Neuronal stem cell (in vitro differentiated cells): Measurements from ENCODE around the gene CXorf58.

Source experiments
- DNase-seq: peaks from one replicate; pipeline ENCODE4 v3.0.0-alpha.2; 2013; ENCODE audit warnings: low spot score
- H2AFZ ChIP-seq: one replicate; pipeline ENCODE4 v1.6.1; 2013; ENCODE audit warnings: mild to moderate bottlenecking, low read length, inconsistent platforms
- H2AK5ac ChIP-seq: 2 replicates; pipeline ENCODE4 v1.6.1; 2013; ENCODE audit warnings: low read depth, mild to moderate bottlenecking, inconsistent platforms, low read length, moderate library complexity, mixed read lengths
- H2BK120ac ChIP-seq: 2 replicates; pipeline ENCODE4 v1.6.1; 2013; ENCODE audit warnings: low read depth, mild to moderate bottlenecking, inconsistent platforms, low read length, moderate library complexity, mixed read lengths
- H2BK12ac ChIP-seq: one replicate; pipeline ENCODE4 v1.6.1; 2013; ENCODE audit warnings: low read length, inconsistent platforms
- H2BK15ac ChIP-seq: 2 replicates; pipeline ENCODE4 v1.6.1; 2013; ENCODE audit warnings: mild to moderate bottlenecking, low read length, inconsistent platforms, mixed read lengths
- H2BK5ac ChIP-seq: one replicate; pipeline ENCODE4 v1.6.1; 2013; ENCODE audit warnings: inconsistent platforms, mild to moderate bottlenecking, low read length, moderate library complexity
- H3K14ac ChIP-seq: one replicate; pipeline ENCODE4 v1.6.1; 2013; ENCODE audit warnings: low read length, inconsistent platforms
- H3K18ac ChIP-seq: 2 replicates; pipeline ENCODE4 v1.6.1; 2013; ENCODE audit warnings: low read length, inconsistent platforms
- H3K23ac ChIP-seq: 2 replicates; pipeline ENCODE4 v1.6.1; 2013; ENCODE audit warnings: low read depth, mild to moderate bottlenecking, mixed read lengths, low read length, inconsistent platforms; ENCODE audit not compliant: poor library complexity
- H3K27ac ChIP-seq: replicated peaks from 3 replicates; pipeline ENCODE4 v1.5.1; 2013; ENCODE audit warnings: low read length, inconsistent platforms
- H3K27me3 ChIP-seq, 3 experiments: 2 replicates each; pipeline ENCODE4 v1.6.1; 2013; ENCODE audit warnings: low read length in 3 of 3, mild to moderate bottlenecking in 2 of 3, inconsistent platforms in 1 of 3, low read depth in 1 of 3, mixed read lengths in 1 of 3, moderate library complexity in 1 of 3; ENCODE audit not compliant: control insufficient read depth in 3 of 3, insufficient read depth in 3 of 3
- H3K36me3 ChIP-seq, 2 donors: replicated peaks in 1 of 2; 2 replicates each; pipeline ENCODE4 v1.6.1; 2013; ENCODE audit warnings: low read length in 2 of 2; ENCODE audit not compliant: control insufficient read depth in 2 of 2, insufficient read depth in 2 of 2
- H3K4ac ChIP-seq: 2 replicates; pipeline ENCODE4 v1.6.1; 2013; ENCODE audit warnings: inconsistent platforms, mild to moderate bottlenecking, low read length, moderate library complexity
- H3K4me1 ChIP-seq, 2 donors: 1 replicate in 1 of 2; 2 replicates in 1 of 2; pipeline ENCODE4 v1.6.1; 2013; ENCODE audit warnings: low read length in 2 of 2, low read depth in 1 of 2; ENCODE audit not compliant: control insufficient read depth in 2 of 2, insufficient read depth in 1 of 2
- H3K4me2 ChIP-seq: one replicate; pipeline ENCODE4 v1.6.1; 2013; ENCODE audit warnings: mild to moderate bottlenecking, low read length, inconsistent platforms; ENCODE audit not compliant: insufficient read depth, poor library complexity, severe bottlenecking
- H3K4me3 ChIP-seq, 2 donors: 2 replicates each; pipeline ENCODE4 v1.5.1; 2013; ENCODE audit warnings: low read length in 2 of 2, mild to moderate bottlenecking in 2 of 2, inconsistent platforms in 1 of 2, moderate library complexity in 1 of 2
- H3K79me1 ChIP-seq: one replicate; pipeline ENCODE4 v1.6.1; 2013; ENCODE audit warnings: low read depth, mild to moderate bottlenecking, inconsistent platforms, low read length, moderate library complexity
- H3K9ac ChIP-seq: one replicate; pipeline ENCODE4 v1.6.1; 2013; ENCODE audit warnings: mild to moderate bottlenecking, low read depth, low read length, inconsistent platforms; ENCODE audit not compliant: poor library complexity
- H3K9me3 ChIP-seq, 2 donors: replicated peaks in 1 of 2; 2 replicates each; pipeline versions ENCODE3 to v1.6.1; 2013; ENCODE audit warnings: low read length in 2 of 2, mild to moderate bottlenecking in 2 of 2, inconsistent platforms in 1 of 2, low read depth in 1 of 2, mixed read lengths in 1 of 2, moderate library complexity in 1 of 2; ENCODE audit not compliant: control insufficient read depth in 2 of 2, insufficient read depth in 1 of 2
- H4K8ac ChIP-seq: one replicate; pipeline ENCODE4 v1.6.1; 2013; ENCODE audit warnings: low read depth, mild to moderate bottlenecking, inconsistent platforms, low read length, moderate library complexity
- H4K91ac ChIP-seq: one replicate; pipeline ENCODE4 v1.6.1; 2013; ENCODE audit warnings: low read length, low read depth, mild to moderate bottlenecking, inconsistent platforms; ENCODE audit not compliant: poor library complexity
- WGBS, 2 donors: extraction: QIAGEN DNeasy Blood & Tissue Kit; methylation state at CpG; one replicate each; pipeline ENCODE4 v1.1.7; 2013; ENCODE audit warnings: missing lambda C conversion rate in 2 of 2, mixed read lengths in 1 of 2; ENCODE audit not compliant: insufficient read length in 2 of 2, insufficient replicate concordance in 1 of 2; ENCODE audit errors: extremely low coverage in 2 of 2; 5-methylcytosine and 5-hydroxymethylcytosine counted together

CXorf58 gene

DNA sequence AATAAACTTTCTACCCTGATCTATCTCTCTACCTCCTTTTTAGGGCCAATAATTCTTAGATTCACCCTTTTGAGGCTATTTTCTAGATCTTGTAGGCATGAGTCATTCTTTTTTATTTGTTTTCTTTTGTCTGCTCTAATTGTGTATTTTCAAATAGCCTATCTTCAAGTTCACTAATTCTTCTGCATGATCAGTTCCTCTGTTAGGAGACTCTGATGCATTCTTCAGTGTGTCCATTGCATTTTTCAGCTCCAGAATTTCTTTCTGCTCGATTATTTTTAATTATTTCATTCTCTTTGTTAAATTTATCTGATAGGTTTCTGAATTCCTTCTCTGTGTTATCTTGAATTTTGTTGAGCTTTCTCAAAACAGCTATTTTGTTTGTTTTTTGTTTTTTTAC, 11.3 kb downstream of the CXorf58 start:
- Histone ChIP-seq H3K14ac (no peak overlapping the region), H3K23ac (no peak overlapping the region), H3K4me1 (no peaks in the 10 kb centered on the region), H3K27me3 (no peaks in the 10 kb centered on the region), H3K9ac (no peak overlapping the region), H2BK15ac (no peak overlapping the region), H3K4me2 (no peak overlapping the region), H4K91ac (no peak overlapping the region), H3K4me3 (no peak overlapping the region), H2AFZ (no peak overlapping the region), H3K36me3 (no peaks in the 10 kb centered on the region), H3K27ac (no peak overlapping the region), H3K18ac (no peak overlapping the region), H2BK12ac (no peak overlapping the region), H2BK120ac (no peak overlapping the region), H3K9me3 (peaks cover 0 to 6% of the 10 kb centered on the region in 2 donors), H3K79me1 (no peaks in the 10 kb centered on the region), H2AK5ac (no peak overlapping the region), H3K4ac (no peak overlapping the region), H2BK5ac (no peak overlapping the region), H4K8ac (no peak overlapping the region)
- no peak for DNase-seq
- WGBS, 2 donors = no CpG with 5 or more reads among the region's 1 CpG

DNA sequence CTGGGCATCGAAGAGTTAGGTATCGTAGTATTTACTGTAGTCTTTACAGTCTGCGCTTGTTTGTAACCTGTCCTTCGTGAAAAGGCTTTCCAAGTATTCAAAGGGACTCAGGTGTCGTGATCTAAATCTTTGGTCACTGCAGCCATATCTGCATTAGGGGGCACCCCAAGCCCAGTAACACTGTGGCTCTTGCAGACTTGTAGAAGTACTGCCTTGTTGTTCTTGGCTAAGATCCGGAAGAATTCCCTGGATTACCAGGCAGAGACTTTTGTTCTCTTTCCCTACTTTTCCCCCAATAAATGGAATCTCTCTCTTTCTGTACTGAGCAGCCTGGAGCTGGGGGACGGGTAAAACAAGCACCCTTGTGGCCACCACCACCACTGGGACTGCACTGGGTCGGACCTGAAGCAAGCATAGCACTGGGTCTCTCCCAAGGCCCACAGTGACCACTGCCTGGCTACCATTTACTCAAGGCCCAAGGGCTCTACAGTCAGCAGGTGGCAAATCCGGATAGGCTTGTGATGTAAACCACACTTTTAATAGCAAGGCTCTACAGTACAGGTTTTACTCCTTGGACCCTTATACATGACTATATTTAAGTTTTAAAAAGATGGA, 12.0 kb downstream of the CXorf58 start:
- Histone ChIP-seq H2BK15ac (no peak overlapping the region), H2BK12ac (no peak overlapping the region), H3K27me3 (no peaks in the 10 kb centered on the region), H2AFZ (no peak overlapping the region), H3K4ac (no peak overlapping the region), H3K9me3 (peaks cover 0 to 6% of the 10 kb centered on the region in 2 donors), H3K4me1 (no peaks in the 10 kb centered on the region), H3K18ac (no peak overlapping the region), H3K4me3 (no peak overlapping the region), H4K8ac (no peak overlapping the region), H2BK5ac (no peak overlapping the region), H3K36me3 (no peaks in the 10 kb centered on the region), H2BK120ac (no peak overlapping the region), H3K9ac (no peak overlapping the region), H3K4me2 (peak overlapping the region; percentile 2), H3K27ac (no peak overlapping the region), H3K79me1 (no peaks in the 10 kb centered on the region), H3K23ac (no peak overlapping the region), H4K91ac (no peak overlapping the region), H2AK5ac (no peak overlapping the region), H3K14ac (no peak overlapping the region)
- no CpG with 5 or more reads among the region's 9 CpGs for WGBS, 2 donors
- DNase-seq = no peak

GRCh38 chrX:23926015-23926414, 18.2 kb downstream of the CXorf58 start:
- H3K36me3 ChIP-seq = no peaks in the 10 kb centered on the region
- H3K4me1 ChIP-seq = no peaks in the 10 kb centered on the region
- no peak overlapping the region for H4K8ac ChIP-seq
- no peak overlapping the region for H3K4me3 ChIP-seq
- no peak for DNase-seq
- no peak overlapping the region for H2AFZ ChIP-seq
- no peaks in the 10 kb centered on the region for H3K79me1 ChIP-seq
- H2BK15ac ChIP-seq = no peak overlapping the region
- no peak overlapping the region for H3K18ac ChIP-seq
- H3K27me3 ChIP-seq = no peaks in the 10 kb centered on the region
- no peak overlapping the region for H3K4ac ChIP-seq
- no peak overlapping the region for H3K4me2 ChIP-seq
- no peaks in the 10 kb centered on the region for H3K9me3 ChIP-seq
- no peak overlapping the region for H2BK5ac ChIP-seq
- no peak overlapping the region for H2BK12ac ChIP-seq
- WGBS, 2 donors = no CpG with 5 or more reads among the region's 4 CpGs
- H2BK120ac ChIP-seq = no peak overlapping the region
- H2AK5ac ChIP-seq = no peak overlapping the region
- H3K14ac ChIP-seq = no peak overlapping the region
- H3K9ac ChIP-seq = no peak overlapping the region
- H3K23ac ChIP-seq = no peak overlapping the region
- no peak overlapping the region for H4K91ac ChIP-seq
- no peak overlapping the region for H3K27ac ChIP-seq

GRCh38 chrX:23930894-23931604, 23.2 kb downstream of the CXorf58 start:
- H3K23ac ChIP-seq = no peak overlapping the region
- no CpG with 5 or more reads among the region's 2 CpGs for WGBS, 2 donors
- H4K91ac ChIP-seq = no peak overlapping the region
- H3K36me3 ChIP-seq = no peaks in the 10 kb centered on the region
- H4K8ac ChIP-seq = no peak overlapping the region
- no peaks in the 10 kb centered on the region for H3K4me1 ChIP-seq
- H3K9ac ChIP-seq = no peak overlapping the region
- H3K9me3 ChIP-seq = no peaks in the 10 kb centered on the region
- no peak overlapping the region for H2BK12ac ChIP-seq
- no peak for DNase-seq
- no peak overlapping the region for H3K4me2 ChIP-seq
- no peak overlapping the region for H3K14ac ChIP-seq
- H2AFZ ChIP-seq = no peak overlapping the region
- no peak overlapping the region for H3K18ac ChIP-seq
- H3K4ac ChIP-seq = no peak overlapping the region
- no peaks in the 10 kb centered on the region for H3K27me3 ChIP-seq
- H2BK5ac ChIP-seq = no peak overlapping the region
- H3K4me3 ChIP-seq = no peak overlapping the region
- H2BK15ac ChIP-seq = no peak overlapping the region
- H2AK5ac ChIP-seq = no peak overlapping the region
- H3K27ac ChIP-seq = no peak overlapping the region
- no peak overlapping the region for H2BK120ac ChIP-seq
- H3K79me1 ChIP-seq = no peaks in the 10 kb centered on the region
